AG04449 (cell line): ENCODE measurements around the gene HBD.

ENCODE experiments used
- CTCF ChIA-PET: fragments of 350-600 bp; formaldehyde crosslinking; extraction: SDS; loops from one replicate; lab custom pipeline; 2021; ENCODE audit warnings: antibody characterized with exemption; lab: Yijun Ruan, JAX
- POLR2A ChIA-PET: fragments of 400-600, 350-600 bp; formaldehyde crosslinking; extraction: SDS; loops from one replicate; lab custom pipeline; 2020; ENCODE audit warnings: antibody characterized with exemption, inconsistent platforms; lab: Yijun Ruan, JAX
- DNase-seq: peaks from one replicate; pipeline ENCODE4 v3.0.0-alpha.2; 2010; ENCODE audit warnings: low read depth, low spot score
- H3K4me3 ChIP-seq: 2 replicates; pipeline ENCODE4 v1.5.1; 2011; ENCODE audit warnings: low read depth, mild to moderate bottlenecking, control low read depth, low read length
- CTCF ChIP-seq: IDR thresholded peaks from one replicate; pipeline ENCODE4 v1.5.1; 2011; ENCODE audit warnings: mild to moderate bottlenecking, moderate library complexity, low read length, control low read depth, inconsistent platforms; ENCODE audit not compliant: insufficient read depth; ENCODE audit errors: missing control alignments

Gene HBD

GRCh38 chr11:5232176-5232575, 2.1 kb downstream of the HBD start:
- ChIA-PET POLR2A (no interaction called here), CTCF (no interaction called here)
- DNase-seq = no peak
- TF ChIP-seq CTCF = no peak
- no peak overlapping the region for H3K4me3 ChIP-seq

GRCh38 chr11:5231111-5231510, 3.2 kb downstream of the HBD start:
- no peak overlapping the region for H3K4me3 ChIP-seq
- no peak for DNase-seq
- no peak for TF ChIP-seq CTCF
- CTCF ChIA-PET = interaction anchor here (0.6 kb wide), 1 partner anchor 133 kb away, joined by 3 read pairs; no protein-coding TSS in a partner anchor
- POLR2A ChIA-PET = no interaction called here

GRCh38 chr11:5230266-5230665, 4.0 kb downstream of the HBD start:
- POLR2A ChIA-PET = no interaction called here
- no peak for DNase-seq
- no peak for TF ChIP-seq CTCF
- CTCF ChIA-PET = no interaction called here
- no peak overlapping the region for H3K4me3 ChIP-seq

GRCh38 chr11:5229796-5230195, 4.5 kb downstream of the HBD start:
- ChIA-PET POLR2A (no interaction called here), CTCF (no interaction called here)
- no peak for TF ChIP-seq CTCF
- no peak overlapping the region for H3K4me3 ChIP-seq
- DNase-seq = no peak

GRCh38 chr11:5229356-5229755, 4.9 kb downstream of the HBD start:
- H3K4me3 ChIP-seq = no peak overlapping the region
- CTCF ChIA-PET = no interaction called here

GRCh38 chr11:5228124-5228523, 6.2 kb downstream of the HBD start:
- H3K4me3 ChIP-seq = no peak overlapping the region
- DNase-seq = no peak
- ChIA-PET CTCF (no interaction called here), POLR2A (no interaction called here)
- no peak for TF ChIP-seq CTCF

More at GRCh38 chr11:5229356-5229755, 4.9 kb downstream of the HBD start:
- TF ChIP-seq CTCF = no peak
- POLR2A ChIA-PET = no interaction called here
- no peak for DNase-seq
